ENCODE results near the gene ENDOV. TPM values are rescaled to one million over a fixed set of nuclear protein-coding genes. Genes with fewer than 3 reads are reported as not detected.

The ENDOV gene
- total and polyA plus RNA-seq, 2 donors from 2014 or later: 20.3 to 28.0 TPM

- intact Hi-C loops (cut with DNase I): no loop called here
- no peak for DNase-seq
- Histone ChIP-seq H3K9me3 (ENCODE audit: control insufficient read depth in 2 of 3, insufficient read depth in 1 of 3, low read length in 3 of 3) (no peaks in the 10 kb centered on the region), H3K27ac (ENCODE audit: low read depth in 2 of 2, low read length in 2 of 2) (peak overlapping the region; percentile 91 to 97), H3K36me3 (ENCODE audit: control insufficient read depth in 2 of 3, insufficient read depth in 3 of 3, low read length in 3 of 3) (no peaks in the 10 kb centered on the region), H3K9ac (ENCODE audit: low read length in 3 of 3) (peak overlapping the region; percentile 49 to 97 (median 68)), H3K4me3 (ENCODE audit: low read length in 3 of 3) (peak overlapping the region; percentile 64 to 82 (median 74)), H3K4me1 (ENCODE audit: control insufficient read depth in 2 of 3, insufficient read depth in 2 of 3, low read depth in 1 of 3, low read length in 3 of 3) (peaks cover 0 to 11% (median 0%) of the 10 kb centered on the region in 3 donors), H3K27me3 (ENCODE audit: control insufficient read depth, insufficient read depth, low read length) (no peaks in the 10 kb centered on the region)
- TF ChIP-seq CTCF (IDR thresholded peaks at IDR 0.05; ENCODE audit: borderline replicate concordance, extremely low read depth, insufficient read depth): no peak
- no peak for FAIRE-seq
These were observed 39.1 kb downstream of the ENDOV start for GRCh38 chr17:80453998-80454556.

- Histone ChIP-seq H3K27me3 (ENCODE audit: control insufficient read depth, insufficient read depth, low read length) (no peaks in the 10 kb centered on the region), H3K9me3 (ENCODE audit: control insufficient read depth in 2 of 3, insufficient read depth in 1 of 3, low read length in 3 of 3) (no peaks in the 10 kb centered on the region), H3K27ac (ENCODE audit: low read depth in 2 of 2, low read length in 2 of 2) (peak overlapping the region; percentile 96 to 97), H3K4me3 (ENCODE audit: low read length in 3 of 3) (peak overlapping the region; percentile 64 to 82 (median 82)), H3K9ac (ENCODE audit: low read length in 3 of 3) (peak overlapping the region; percentile 12 to 97 (median 93)), H3K4me1 (ENCODE audit: control insufficient read depth in 2 of 3, insufficient read depth in 2 of 3, low read depth in 1 of 3, low read length in 3 of 3) (peaks cover 0 to 11% (median 0%) of the 10 kb centered on the region in 3 donors), H3K36me3 (ENCODE audit: control insufficient read depth in 2 of 3, insufficient read depth in 3 of 3, low read length in 3 of 3) (no peaks in the 10 kb centered on the region)
- DNase-seq (peak; percentile 97 to 99 (median 98)), FAIRE-seq (no peak)
- intact Hi-C loops (cut with DNase I): no loop called here
- TF ChIP-seq CTCF (IDR thresholded peaks at IDR 0.05; ENCODE audit: borderline replicate concordance, extremely low read depth, insufficient read depth): no peak
These were observed 39.8 kb downstream of the ENDOV start for GRCh38 chr17:80454557-80455335.

- peaks cover 0 to 11% (median 0%) of the 10 kb centered on the region in 3 donors for H3K4me1 ChIP-seq (ENCODE audit: control insufficient read depth in 2 of 3, insufficient read depth in 2 of 3, low read depth in 1 of 3, low read length in 3 of 3)
- H3K27ac ChIP-seq (ENCODE audit: low read depth in 2 of 2, low read length in 2 of 2): peak overlapping the region; percentile 96 to 97
- H3K9ac ChIP-seq (ENCODE audit: low read length in 3 of 3): peak overlapping the region; percentile 12 to 94 (median 93)
- H3K27me3 ChIP-seq (ENCODE audit: control insufficient read depth, insufficient read depth, low read length): no peaks in the 10 kb centered on the region
- H3K4me3 ChIP-seq (ENCODE audit: low read length in 3 of 3): peak overlapping the region; percentile 14 to 82 (median 82)
- intact Hi-C loops (cut with DNase I): no loop called here
- H3K9me3 ChIP-seq (ENCODE audit: control insufficient read depth in 2 of 3, insufficient read depth in 1 of 3, low read length in 3 of 3): no peaks in the 10 kb centered on the region
- FAIRE-seq (no peak), DNase-seq (peak in 1 of 5 donors; percentile 89)
- TF ChIP-seq CTCF (IDR thresholded peaks at IDR 0.05; ENCODE audit: borderline replicate concordance, extremely low read depth, insufficient read depth): no peak
- H3K36me3 ChIP-seq (ENCODE audit: control insufficient read depth in 2 of 3, insufficient read depth in 3 of 3, low read length in 3 of 3): no peaks in the 10 kb centered on the region
These were observed 40.4 kb downstream of the ENDOV start for GRCh38 chr17:80455336-80455710.

Measured in kidney (tissue), 14 donors.